AG08395 (cell line): ENCODE data around the gene CRTC1.
"Not testable (repeated sequence)": the region's sequence is repeated elsewhere in the genome, so short reads cannot be mapped to it uniquely, and the experiment has no call there.

ENCODE experiments used
- DNase-seq: peaks from one replicate; pipeline ENCODE4 v3.0.0; 2012; ENCODE audit warnings: mixed read lengths, low spot score

CRTC1 gene

GRCh38 chr19:18804139-18804601 lies 120.7 kb downstream of the CRTC1 start:
- DNase-seq, result no peak

DNA sequence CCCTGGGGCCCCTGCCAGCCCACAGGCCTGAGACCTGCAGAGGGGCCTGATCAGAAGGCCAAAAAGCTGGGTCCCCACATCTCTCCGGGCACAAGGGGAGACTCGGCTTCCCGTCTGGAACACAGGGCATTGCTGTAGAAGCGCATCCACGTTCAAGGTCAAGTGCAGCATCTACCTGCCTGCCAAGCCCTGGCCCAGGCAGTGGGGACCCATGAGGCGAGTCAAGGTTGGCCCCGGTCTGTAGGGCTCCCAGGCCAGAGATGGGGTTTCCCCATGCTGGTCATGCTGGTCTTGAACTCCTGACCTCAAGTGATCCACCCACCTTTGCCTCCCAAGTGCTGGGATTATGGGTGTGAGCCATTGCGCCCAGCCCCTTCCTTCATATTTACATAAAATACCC lies 121.2 kb downstream of the CRTC1 start:
- DNase-seq, result no peak

DNA sequence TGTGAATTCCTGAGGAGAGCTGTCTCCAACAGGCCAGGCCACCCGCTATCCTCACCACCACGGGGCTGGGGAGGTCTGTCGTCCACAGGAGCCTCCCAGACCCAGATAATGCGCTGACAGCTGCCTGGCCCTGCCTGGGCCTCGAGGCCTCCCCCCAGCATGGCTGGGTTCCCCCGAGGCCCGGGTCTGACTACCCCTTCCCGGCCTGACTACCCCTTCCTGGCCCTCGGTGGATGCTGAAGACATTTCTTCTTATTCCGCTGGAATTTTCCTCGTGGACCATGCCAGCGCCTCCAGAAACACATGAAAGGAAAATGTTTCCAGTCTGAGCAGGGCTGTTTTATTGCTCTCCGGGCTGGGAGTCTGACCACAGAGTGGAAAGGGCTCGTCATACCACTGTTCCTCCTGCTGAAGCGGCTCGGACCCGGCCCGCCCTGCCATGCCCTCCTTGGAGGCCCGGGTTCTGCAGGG lies 124.4 kb downstream of the CRTC1 start:
- peak; percentile 85 for DNase-seq

GRCh38 chr19:18809149-18809868 lies 125.8 kb downstream of the CRTC1 start:
- DNase-seq, result peak; percentile 82

GRCh38 chr19:18811638-18812037 lies 128.2 kb downstream of the CRTC1 start:
- not testable (repeated sequence) for DNase-seq

DNA sequence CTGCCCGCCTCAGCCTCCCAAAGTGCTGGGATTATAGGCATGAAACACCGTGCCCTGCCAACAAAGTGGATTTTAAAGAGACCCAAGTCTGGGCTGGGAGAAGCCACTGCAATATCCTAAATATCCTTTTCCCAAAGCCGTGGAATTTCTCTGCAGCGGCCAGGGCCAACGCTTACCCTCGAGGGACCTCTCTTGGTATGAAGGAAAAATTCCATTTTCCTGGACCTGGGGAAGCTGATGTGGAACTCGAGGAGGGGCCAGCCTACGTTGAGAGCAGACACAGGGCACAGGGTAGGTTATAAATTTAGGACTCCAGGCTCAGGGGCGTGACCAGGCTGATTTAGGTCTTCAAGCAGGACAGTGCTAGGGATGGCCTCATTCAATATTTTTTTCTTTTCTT lies 130.6 kb downstream of the CRTC1 start:
- DNase-seq, result peak; percentile 48

GRCh38 chr19:18815673-18816072 lies 132.2 kb downstream of the CRTC1 start:
- DNase-seq, result no peak

GRCh38 chr19:18816645-18817044 lies 133.2 kb downstream of the CRTC1 start:
- DNase-seq, result not testable (repeated sequence)

GRCh38 chr19:18817574-18817973 lies 134.1 kb downstream of the CRTC1 start:
- no peak for DNase-seq

DNA sequence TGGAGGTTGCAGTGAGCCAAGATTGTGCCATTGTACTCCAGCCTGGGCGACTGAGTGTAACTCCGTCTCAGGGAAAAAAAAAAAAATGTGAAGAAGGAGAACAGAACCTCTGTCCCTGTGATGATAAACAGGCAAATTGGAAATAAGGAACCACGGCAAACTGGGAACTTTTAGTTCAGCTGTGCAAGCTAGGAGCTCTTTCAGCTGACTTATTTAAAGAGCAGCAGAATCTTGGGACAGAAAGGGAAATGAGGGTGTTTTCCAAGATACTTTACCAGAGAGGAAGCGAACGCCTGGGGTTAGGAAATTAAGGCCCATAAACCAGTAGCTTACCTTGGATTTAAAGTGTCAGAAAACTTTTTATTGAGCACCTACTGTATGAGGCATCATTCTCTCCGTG lies 145.3 kb downstream of the CRTC1 start:
- DNase-seq, result no peak

DNA sequence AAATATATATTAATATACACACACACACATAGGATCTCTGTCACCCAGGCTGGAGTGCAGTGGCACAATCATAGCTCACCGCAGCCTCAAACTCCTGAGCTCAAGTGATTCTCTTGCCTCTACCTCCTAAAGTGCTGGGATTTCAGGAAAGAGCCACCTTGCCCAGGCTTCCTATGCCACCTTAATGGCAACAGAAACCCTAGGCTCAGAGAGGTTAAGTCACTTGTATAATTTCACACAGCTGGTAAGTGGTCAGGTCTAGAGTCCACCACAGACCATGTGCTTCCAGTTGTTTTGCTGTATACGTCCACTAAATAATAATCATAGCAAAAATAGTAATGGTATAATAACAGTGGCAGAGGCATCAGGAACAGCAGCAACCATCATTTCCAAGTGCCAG lies 147.0 kb downstream of the CRTC1 start:
- no peak for DNase-seq

- peak; percentile 98 for DNase-seq
Observed at GRCh38 chr19:18831524-18832305, 148.2 kb downstream of the CRTC1 start, which contains the start of gene UPF1. Gene UPF1, plus strand, starts transcription at chr19:18831959. Its CDS starts 251 bp downstream, at chr19:18832210.
